ENCODE measurements around the gene RAB14. TPM values are rescaled to one million over a fixed set of nuclear protein-coding genes. Genes with fewer than 3 reads are reported as not detected.

RAB14 gene
- total and polyA plus RNA-seq, 2 donors from 2014 or later: 48.0 to 78.6 TPM

GRCh38 chr9:121192959-121193640 is 8.6 kb downstream of the RAB14 start:
- Histone ChIP-seq H3K36me3 (ENCODE audit: control insufficient read depth in 2 of 3, insufficient read depth in 3 of 3, low read length in 3 of 3) (peaks cover 0 to 7% (median 0%) of the 10 kb centered on the region in 3 donors), H3K4me3 (ENCODE audit: low read length in 3 of 3) (no peak overlapping the region), H3K9me3 (ENCODE audit: control insufficient read depth in 2 of 3, insufficient read depth in 1 of 3, low read length in 3 of 3) (no peaks in the 10 kb centered on the region), H3K27ac (ENCODE audit: low read depth in 2 of 2, low read length in 2 of 2) (no peak overlapping the region), H3K27me3 (ENCODE audit: control insufficient read depth, insufficient read depth, low read length) (no peaks in the 10 kb centered on the region), H3K9ac (ENCODE audit: low read length in 3 of 3) (no peak overlapping the region), H3K4me1 (ENCODE audit: control insufficient read depth in 2 of 3, insufficient read depth in 2 of 3, low read depth in 1 of 3, low read length in 3 of 3) (peaks cover 2 to 47% (median 20%) of the 10 kb centered on the region in 3 donors)
- TF ChIP-seq CTCF (IDR thresholded peaks at IDR 0.05; ENCODE audit: borderline replicate concordance, extremely low read depth, insufficient read depth): no peak
- intact Hi-C loops (cut with DNase I): no loop called here
- DNase-seq: no peak
- FAIRE-seq: no peak

DNA sequence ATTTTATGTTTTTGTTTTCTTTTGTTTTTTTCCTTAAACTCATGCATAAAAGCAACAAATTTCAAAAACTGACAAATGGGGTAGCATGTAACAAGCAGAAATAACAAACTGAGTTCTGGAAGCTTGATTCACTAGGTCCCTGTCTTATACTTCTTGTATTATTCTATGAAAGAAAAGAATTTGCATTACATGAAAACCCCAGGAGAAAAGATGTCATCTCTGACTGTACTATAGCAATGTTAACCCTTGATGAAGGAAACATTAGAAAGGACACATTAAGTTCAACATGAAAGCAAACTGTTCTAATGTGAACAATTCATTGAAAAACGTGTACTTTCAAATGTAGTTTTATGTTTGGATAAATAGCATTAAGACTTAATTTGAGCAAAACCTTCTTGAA is 9.2 kb downstream of the RAB14 start:
- Histone ChIP-seq H3K36me3 (ENCODE audit: control insufficient read depth in 2 of 3, insufficient read depth in 3 of 3, low read length in 3 of 3) (peaks cover 0 to 7% (median 0%) of the 10 kb centered on the region in 3 donors), H3K9ac (ENCODE audit: low read length in 3 of 3) (no peak overlapping the region), H3K4me3 (ENCODE audit: low read length in 3 of 3) (no peak overlapping the region), H3K9me3 (ENCODE audit: control insufficient read depth in 2 of 3, insufficient read depth in 1 of 3, low read length in 3 of 3) (no peaks in the 10 kb centered on the region), H3K4me1 (ENCODE audit: control insufficient read depth in 2 of 3, insufficient read depth in 2 of 3, low read depth in 1 of 3, low read length in 3 of 3) (peaks cover 2 to 43% (median 18%) of the 10 kb centered on the region in 3 donors), H3K27me3 (ENCODE audit: control insufficient read depth, insufficient read depth, low read length) (no peaks in the 10 kb centered on the region), H3K27ac (ENCODE audit: low read depth in 2 of 2, low read length in 2 of 2) (no peak overlapping the region)
- FAIRE-seq (no peak), DNase-seq (no peak)
- no peak for TF ChIP-seq CTCF (IDR thresholded peaks at IDR 0.05; ENCODE audit: borderline replicate concordance, extremely low read depth, insufficient read depth)
- intact Hi-C loops (cut with DNase I): no loop called here

DNA sequence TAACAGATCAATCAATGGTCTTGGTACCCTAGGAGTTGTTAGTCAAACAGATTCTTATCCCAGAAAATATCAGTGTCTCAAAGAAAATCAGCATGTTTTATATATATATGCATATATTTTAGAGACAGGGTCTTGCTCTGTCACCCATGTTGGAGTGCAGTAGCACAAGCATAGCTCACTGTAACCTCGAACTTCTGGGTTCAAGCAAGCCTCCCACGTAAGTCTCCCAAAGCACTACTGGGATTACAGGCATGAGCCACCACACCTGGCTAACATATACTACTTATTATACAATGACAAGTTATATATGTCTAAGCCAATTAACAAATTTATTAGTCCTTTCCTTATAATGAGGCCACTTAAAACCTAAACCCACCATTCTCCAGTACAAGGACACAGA is 10.4 kb downstream of the RAB14 start:
- intact Hi-C loops (cut with DNase I): no loop called here

More for the DNA sequence above, 10.4 kb downstream of the RAB14 start:
- Histone ChIP-seq H3K4me3 (ENCODE audit: low read length in 3 of 3) (no peak overlapping the region), H3K27ac (ENCODE audit: low read depth in 2 of 2, low read length in 2 of 2) (no peak overlapping the region), H3K9me3 (ENCODE audit: control insufficient read depth in 2 of 3, insufficient read depth in 1 of 3, low read length in 3 of 3) (no peaks in the 10 kb centered on the region), H3K9ac (ENCODE audit: low read length in 3 of 3) (no peak overlapping the region), H3K27me3 (ENCODE audit: control insufficient read depth, insufficient read depth, low read length) (no peaks in the 10 kb centered on the region), H3K36me3 (ENCODE audit: control insufficient read depth in 2 of 3, insufficient read depth in 3 of 3, low read length in 3 of 3) (peaks cover 0 to 7% (median 0%) of the 10 kb centered on the region in 3 donors), H3K4me1 (ENCODE audit: control insufficient read depth in 2 of 3, insufficient read depth in 2 of 3, low read depth in 1 of 3, low read length in 3 of 3) (peaks cover 2 to 35% (median 10%) of the 10 kb centered on the region in 3 donors)
- no peak for FAIRE-seq
- TF ChIP-seq CTCF (IDR thresholded peaks at IDR 0.05; ENCODE audit: borderline replicate concordance, extremely low read depth, insufficient read depth): no peak
- DNase-seq: no peak

All from kidney (tissue), 14 donors.